GM19240 (cell line): ENCODE results near the gene CEACAM6.
"Not testable (repeated sequence)": the region's sequence is repeated elsewhere in the genome, so short reads cannot be mapped to it uniquely, and the experiment has no call there.

Source experiments
- DNase-seq: peaks from one replicate; pipeline ENCODE4 v3.0.0; 2011; ENCODE audit warnings: low spot score; ENCODE audit not compliant: insufficient read length

The CEACAM6 gene

DNA sequence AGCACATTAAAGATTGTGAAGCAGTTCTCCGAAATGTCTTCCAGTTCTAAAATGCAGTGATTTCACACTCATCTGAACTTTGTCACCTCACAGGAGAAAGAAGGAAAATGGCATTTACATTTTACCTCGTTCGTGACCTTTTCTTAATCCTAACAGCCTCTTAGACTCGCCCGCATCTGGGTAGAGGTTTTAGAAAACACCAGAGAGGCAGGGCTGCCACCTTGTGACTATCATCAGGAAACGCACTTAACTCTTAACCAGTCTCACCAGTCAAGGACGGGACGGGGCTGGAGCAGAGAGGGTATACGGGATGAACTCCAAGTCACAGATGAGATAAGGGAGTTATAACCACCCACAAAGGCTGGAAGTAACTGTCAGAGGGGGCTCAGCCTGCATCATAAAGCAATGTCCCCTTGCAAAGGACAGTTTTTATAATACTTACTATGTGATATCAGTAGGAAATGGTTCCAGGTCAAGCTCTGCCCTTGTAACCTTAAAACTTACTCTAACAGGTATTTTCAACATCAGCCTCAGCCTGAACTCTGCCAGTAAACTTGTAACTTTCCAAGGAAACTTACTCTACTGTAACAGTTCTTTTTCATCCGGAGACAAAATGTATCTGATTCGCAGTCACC, 8.6 kb upstream of the CEACAM6 start:
- DNase-seq, result no peak

DNA sequence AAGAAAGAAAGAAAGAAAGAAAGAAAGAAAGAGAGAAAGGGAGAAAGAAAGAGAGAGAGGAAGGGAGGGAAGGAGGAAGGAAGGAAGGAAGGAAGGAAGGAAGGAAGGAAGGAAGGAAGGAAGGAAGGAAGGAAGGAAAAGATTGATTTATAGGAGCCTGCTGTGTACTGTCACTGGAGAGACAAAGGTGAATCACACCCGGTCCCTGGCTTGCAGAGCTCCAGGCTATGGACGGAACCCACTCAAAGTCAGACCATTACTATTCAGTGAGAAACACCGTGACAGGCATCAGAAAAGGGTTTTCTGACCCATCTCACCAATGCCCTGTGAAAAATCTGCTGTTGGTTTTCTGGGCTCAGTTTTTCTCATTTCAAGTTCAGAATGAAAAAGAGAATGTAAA, 7.3 kb upstream of the CEACAM6 start:
- DNase-seq, result no peak

DNA sequence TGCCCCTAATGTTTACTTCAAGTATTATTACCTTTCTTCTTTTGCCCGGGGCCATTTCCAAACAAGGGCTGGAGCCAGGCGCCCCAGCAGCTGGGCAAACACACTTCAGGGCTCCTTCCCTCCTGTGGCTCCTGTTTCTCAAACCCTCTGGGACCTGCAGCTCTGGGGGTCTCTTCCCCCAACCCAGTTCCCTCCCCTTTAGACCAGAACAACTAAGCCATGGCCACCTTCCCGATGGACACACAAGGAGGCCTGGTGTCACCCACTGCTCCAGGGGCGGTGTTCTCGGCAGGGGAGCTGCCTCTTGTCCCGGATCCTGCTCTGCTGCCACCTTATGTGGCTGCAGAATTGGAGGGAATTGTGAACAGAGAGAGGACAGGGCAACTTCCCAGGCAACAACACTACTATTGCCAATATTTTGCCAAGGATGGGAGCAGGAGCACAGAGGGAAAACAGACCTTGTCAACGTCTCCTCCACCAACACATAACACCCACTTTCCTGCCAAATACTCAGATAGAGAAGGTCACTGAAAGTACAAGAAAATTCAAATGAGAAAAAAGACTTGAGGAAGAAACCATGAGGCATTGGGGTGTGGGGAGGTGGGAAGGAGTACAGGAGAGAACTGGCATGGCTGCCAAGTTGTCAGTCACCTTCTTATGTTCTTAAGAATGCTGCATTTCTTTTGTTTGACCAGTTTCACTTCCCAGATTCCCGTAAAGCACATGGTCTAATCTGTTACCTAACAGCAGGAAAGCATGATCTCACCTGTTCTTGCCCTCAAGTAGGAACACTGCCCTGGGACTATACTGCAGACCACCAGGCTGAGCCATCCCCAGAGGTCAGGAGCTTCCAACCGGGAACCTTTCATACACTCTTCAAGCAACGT, 4.8 kb upstream of the CEACAM6 start:
- DNase-seq, result not testable (repeated sequence)

DNA sequence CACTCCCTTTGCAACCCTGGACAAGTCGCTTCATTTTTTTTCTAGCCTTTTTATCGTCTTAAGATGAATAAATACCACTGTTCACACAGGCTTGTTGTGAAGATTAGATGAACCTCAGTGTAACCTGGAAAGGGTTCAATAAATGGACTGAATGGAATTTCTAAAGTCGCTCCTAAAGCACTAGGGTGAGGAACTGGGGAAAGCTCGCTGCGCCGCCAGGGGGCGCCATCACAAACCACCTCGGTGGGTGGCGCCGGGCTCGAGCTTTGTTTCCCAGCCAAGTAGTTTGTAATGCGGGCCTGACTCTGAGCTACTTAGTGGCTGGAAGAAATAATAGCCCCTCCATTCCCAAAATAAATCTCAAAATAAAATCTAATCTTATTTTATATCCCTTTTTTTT, 2.2 kb upstream of the CEACAM6 start:
- DNase-seq, result peak; percentile 32

DNA sequence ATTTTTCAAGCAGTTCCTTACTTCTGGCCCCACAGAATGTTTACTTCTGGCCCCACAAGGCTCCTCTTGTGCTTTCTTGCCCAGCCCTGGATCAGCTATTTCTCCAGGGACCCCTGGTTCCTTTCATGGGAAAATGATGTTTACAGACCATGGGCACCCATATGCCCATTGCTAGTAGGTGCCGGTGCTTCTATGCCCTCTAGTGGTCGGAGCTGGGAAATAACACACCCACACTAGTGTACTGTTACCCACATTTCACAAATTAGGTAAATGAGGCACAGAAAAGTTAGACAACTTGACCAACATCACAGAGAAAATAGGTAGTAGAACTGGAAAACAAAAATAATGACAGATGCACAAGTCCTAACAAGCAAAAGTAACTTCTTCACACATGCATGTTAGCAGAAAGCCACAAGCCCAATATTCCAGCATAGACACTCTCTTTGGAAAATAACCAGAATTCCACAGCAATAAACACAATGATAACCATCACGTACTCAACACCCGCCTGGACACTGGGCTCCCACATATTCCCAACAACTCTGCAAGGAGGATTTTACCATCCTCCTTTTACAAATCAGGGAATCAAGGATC, 1.3 kb upstream of the CEACAM6 start:
- no peak for DNase-seq

DNA sequence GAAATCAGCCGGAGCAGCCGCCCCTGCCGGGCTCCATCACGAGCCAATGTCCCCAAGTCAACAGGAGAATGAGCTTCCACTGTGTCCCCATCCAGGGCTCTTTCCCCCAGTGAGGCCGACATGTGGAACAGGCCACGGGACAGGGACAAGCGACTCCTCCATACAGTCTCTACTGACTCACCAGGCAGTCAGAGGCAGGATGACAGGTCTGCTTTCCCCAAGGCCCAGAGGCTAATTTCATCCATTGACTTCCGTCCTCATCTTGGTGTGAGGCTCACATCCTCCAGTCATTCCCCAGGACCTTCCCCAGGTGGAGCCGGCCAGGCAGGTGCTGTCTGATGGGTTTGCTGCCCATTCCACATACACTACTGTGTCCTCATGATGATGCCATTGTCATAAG, 3.5 kb downstream of the CEACAM6 start:
- no peak for DNase-seq

DNA sequence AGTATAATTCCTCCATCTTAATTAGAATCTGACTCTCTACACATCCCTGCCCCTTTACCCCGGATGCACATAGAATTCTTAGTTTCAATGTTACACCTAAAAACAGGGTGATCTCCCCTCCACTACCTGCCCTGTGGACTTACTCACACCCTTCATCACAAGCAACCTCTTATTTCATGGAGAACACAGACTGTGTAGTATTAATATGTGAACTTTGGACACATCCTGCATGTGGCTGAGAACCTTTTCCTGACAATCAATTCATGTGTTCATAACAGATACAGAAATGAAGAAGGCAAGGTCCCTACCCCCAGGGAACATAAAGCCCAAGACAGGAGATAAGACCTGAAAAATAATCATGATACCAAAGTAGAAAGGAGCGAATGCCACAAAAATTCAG, 11.8 kb downstream of the CEACAM6 start:
- no peak for DNase-seq

DNA sequence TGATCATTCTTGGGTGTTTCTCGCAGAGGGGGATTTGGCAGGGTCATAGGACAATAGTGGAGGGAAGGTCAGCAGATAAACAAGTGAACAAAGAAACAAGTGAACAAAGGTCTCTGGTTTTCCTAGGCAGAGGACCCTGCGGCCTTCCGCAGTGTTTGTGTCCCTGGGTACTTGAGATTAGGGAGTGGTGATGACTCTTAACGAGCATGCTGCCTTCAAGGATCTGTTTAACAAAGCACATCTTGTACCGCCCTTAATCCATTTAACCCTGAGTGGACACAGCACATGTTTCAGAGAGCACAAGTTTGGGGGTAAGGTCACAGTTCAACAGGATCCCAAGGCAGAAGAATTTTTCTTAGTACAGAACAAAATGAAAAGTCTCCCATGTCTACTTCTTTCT, 12.8 kb downstream of the CEACAM6 start:
- DNase-seq, result not testable (repeated sequence)

DNA sequence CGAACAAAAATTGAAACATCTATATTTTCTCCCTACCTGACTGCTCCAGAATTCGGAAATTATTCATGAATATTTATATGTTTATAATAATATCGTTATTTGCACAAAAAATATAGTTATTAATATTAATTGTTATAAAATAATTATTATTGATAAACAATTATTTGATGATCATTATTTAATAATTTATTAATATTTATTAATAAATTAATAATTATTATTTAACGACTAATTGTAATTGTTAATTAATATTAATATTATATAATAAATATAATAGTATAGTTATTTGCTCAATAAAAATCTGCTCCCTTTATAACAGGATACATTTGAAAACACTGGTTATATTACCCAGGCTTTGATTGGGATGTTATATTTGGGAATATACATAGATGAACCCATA, 14.3 kb downstream of the CEACAM6 start:
- DNase-seq, result no peak

DNA sequence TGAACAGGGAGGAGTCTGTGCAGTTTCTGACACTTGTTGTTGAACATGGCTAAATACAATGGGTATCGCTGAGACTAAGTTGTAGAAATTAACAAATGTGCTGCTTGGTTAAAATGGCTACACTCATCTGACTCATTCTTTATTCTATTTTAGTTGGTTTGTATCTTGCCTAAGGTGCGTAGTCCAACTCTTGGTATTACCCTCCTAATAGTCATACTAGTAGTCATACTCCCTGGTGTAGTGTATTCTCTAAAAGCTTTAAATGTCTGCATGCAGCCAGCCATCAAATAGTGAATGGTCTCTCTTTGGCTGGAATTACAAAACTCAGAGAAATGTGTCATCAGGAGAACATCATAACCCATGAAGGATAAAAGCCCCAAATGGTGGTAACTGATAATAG, 16.1 kb downstream of the CEACAM6 start:
- no peak for DNase-seq

DNA sequence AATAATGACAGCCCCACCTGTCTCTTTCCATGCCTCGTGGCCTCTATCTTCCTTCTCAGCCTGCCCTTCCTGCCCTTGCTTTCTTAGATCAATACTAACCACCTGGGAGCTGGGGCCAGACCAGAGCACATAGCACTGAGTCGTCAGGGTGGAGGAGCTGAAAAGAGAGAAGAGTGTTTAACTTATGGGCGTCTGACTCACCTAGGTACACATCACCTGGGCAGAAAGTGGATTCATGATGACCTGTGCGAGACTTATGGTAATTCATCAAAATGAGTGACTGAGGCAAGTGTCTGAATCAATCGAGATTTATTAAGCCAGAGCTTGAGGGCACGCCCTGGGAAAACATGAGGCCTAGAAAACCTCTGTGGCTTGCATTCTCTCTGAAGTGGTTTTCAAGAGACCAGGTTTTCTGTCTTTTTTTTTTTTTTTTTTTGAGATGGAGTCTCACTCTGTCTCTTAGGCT, 19.2 kb downstream of the CEACAM6 start:
- no peak for DNase-seq

DNA sequence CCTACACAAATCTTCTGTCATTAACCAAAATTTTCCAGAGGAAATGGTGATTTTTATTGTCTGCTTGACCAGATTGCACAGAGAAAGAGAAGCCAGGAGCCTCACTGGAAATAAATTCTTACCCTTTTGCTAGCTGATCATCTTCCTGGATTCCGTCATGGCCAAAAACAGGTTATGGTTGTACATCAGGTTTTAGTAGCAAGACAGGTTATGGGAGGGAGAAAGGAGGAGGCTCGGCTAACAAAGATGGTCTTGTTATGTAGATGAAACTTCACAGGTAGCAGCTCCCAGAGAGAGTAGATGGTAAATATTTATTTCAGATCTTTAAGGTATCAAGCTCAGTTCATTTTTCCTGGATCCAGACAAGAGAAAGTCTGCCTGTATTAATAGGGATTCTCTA, 21.4 kb downstream of the CEACAM6 start:
- DNase-seq, result no peak

DNA sequence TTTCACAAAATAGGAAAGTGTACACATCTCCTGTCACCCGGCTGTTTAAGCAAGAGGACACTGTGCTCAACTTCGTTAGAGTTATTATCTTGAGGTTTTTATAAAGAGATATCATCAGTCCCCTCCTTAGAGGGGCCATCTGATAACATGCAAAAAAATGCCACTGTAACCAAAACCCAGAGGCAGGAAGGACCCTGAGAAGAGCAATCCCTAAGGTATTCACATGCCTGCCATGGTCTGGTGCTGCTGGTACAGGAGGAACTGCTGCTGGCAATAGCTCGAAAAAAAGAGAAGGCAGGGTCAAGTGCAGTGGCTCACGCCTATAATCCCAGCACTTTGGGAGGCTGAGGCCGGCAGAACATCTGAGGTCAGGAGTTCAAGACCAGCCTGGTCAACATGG, 28.3 kb downstream of the CEACAM6 start:
- DNase-seq, result no peak

DNA sequence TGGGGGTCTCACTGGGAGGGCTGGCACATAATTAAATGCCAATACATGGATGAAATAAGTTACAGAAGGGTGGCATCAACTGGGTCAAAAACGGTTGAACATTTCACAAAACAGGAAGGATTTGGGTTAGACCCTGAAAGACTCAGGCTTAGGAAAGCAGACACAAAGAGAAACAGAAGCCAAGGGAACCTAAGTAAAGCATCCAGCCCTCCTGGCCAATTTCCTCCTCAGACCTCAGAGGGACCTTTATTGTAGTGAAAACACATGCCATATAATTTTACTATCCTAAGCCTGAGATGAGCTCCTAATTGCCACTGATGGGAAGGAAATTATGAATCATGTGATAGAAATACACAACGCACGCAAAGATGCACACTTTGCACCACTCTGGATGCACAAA, 29.0 kb downstream of the CEACAM6 start:
- DNase-seq, result no peak

DNA sequence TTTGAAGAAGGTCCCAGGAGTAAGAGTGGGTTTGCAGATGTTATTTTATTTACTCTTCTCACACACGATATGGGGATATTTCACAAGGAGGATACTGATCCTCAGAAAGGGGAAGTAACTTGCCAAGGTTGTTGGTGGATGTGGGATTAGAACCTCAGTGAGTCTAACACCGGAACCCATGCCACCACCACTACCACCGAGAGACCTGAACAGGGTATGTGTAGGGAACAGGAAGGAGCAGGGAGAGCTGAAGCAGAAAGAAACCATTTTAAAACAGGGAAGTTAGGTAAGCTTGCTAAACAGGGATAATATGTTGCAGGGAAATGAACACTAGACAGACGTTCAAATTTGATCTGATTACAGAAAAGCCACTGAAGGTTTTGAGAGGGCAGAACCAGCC, 29.4 kb downstream of the CEACAM6 start:
- DNase-seq, result no peak

DNA sequence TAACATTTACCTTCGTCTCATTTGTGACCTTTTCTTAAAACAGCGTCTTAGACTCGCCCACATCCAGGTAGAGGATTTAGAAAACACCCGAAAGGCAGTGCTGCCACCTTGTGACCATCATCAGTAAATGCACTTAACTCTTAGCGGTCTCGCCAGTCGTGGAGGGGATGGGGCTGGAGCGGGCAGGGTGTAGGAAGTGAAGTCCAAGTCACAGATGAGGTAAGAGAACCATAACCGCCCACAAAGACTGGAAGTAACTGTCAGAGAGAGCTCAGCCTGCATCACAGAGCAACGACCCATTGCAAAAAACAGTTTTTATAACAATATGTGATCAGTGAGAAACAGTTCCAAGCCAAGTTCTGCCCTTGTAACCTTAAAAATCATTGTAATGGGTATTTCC, 30.3 kb downstream of the CEACAM6 start:
- DNase-seq, result peak; percentile 76

DNA sequence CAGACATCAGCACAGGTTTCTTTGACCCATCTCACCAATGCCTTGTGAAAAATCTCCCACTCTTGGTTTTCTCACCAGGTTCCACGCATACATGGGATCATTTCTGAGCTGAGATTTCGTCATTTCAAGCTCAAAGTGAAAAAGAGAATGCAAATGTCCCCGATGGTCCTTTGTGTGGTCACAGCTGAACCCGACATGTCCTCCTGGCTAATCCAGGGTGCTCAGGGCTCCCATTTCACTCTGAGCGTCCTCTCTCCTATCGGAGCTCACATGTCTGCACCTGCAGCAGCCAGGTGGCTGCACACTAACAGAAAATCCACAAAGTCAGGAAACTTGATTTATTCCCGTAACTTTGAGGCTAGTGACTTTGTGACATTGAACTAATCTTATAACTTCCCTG, 31.7 kb downstream of the CEACAM6 start:
- no peak for DNase-seq

DNA sequence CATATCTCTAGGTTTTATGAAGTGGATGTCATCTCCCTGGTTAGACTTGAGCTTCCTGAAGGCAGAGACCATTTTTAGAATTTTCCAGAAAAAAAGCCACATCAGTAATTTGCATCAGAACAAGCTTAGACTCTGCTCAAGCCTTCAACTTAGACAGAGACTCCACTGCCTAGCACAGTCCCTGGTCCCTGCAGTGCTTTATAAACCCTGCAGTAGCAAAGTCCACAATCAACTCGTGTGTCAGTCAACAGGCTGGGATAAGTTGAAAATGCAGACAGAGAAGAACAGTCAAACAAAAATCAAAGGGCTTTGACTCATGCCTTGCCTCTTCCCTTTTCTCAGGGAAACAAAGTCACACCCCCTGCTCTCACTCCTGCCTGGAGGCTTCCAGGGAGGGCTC, 33.2 kb downstream of the CEACAM6 start:
- not testable (repeated sequence) for DNase-seq

DNA sequence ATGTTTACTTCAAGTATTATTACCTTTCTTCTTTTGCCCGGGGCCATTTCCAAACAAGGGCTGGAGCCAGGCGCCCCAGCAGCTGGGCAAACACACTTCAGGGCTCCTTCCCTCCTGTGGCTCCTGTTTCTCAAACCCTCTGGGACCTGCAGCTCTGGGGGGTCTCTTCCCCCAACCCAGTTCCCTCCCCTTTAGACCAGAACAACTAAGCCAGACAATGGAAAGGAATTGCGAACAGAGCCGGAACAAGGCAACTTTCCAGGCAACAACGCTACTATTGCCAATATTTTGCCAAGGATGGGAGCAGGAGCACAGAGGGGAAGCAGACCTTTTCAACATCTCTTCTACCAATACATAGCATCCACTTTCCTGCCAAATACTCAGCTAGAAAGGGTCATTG, 33.7 kb downstream of the CEACAM6 start:
- not testable (repeated sequence) for DNase-seq

DNA sequence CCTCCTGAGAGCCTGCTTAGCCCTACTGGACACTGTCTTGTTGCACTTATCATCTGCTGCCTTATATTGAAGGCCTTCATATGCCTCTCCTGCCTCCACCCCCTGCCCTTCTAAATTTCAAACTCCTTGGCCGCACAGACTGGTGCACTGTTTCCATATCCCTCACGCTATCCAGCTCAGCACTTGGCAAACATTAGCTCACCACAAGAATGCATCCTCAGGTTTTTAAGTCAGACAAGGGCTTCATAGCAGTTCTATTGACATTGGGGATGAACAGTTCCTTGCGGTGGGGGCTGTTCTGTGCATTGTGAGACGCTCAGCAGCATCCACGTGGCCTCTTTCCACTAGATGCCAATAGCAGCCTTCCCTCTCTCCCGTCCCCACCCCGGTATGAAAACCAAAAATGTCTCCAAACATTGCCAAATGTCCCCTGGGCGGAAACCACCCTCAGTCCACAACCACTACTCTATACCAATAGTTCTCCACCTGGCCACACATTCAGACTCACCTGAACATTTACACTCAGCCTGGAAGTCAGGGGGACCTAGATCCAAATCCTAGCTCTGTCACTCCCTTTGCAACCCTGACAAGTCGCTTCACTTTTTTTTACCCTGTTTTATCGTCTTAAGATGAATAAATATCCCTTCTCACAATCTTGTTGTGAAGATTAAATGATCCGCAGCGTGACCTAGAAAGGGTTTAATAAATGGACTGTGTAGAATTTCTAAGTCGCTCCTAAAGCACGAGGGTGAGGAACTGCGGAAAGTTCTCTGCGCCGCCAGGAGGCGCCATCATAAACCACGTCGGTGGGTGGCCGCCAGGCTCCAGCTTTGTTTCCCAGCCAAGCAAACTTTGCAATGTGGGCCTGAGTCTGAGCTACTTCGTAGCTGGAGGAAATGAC, 37.4 kb downstream of the CEACAM6 start:
- DNase-seq, result peak; percentile 28

DNA sequence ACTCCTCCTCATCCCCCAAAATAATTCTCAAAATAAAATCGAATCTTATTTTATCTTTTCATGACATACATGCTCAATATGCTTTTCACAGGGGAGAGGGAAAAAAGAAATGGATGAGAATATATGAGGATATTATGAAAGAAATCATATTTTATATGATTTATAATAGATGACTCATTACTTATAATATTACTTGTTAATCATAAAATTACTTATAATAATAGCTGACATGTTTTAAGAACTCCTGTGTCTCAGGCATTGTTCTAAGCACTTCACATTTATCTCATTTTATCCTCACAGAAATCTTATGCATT, 38.0 kb downstream of the CEACAM6 start:
- DNase-seq, result no peak

DNA sequence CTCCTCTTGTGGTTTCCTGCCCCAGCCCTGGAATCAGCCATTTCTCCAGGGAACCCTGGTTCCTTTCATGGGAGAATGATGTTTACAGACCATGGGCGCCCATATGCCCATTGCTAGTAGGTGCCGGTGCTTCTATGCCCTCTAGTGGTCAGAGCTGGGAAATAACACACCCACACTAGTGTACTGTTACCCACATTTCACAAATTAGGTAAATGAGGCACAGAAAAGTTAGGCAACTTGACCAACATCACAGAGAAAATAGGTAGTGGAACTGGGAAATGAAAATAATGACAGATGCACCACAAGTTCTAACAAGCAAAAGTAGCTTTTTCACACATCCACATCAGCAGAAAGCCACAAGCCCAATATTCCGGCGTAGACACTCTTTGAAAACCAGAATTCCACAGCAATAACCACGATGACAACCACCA, 39.7 kb downstream of the CEACAM6 start:
- no peak for DNase-seq
